NCI-H1436 treated with DMSO at 0.1 percent for 48 hours (cell line): ENCODE data around the gene MIA.
"Not testable (repeated sequence)": the region's sequence is repeated elsewhere in the genome, so short reads cannot be mapped to it uniquely, and the experiment has no call there.

Experiments
- DNase-seq: peaks from one replicate; lab custom pipeline; 2025; lab: John Stamatoyannopoulos, UW

MIA gene

DNA sequence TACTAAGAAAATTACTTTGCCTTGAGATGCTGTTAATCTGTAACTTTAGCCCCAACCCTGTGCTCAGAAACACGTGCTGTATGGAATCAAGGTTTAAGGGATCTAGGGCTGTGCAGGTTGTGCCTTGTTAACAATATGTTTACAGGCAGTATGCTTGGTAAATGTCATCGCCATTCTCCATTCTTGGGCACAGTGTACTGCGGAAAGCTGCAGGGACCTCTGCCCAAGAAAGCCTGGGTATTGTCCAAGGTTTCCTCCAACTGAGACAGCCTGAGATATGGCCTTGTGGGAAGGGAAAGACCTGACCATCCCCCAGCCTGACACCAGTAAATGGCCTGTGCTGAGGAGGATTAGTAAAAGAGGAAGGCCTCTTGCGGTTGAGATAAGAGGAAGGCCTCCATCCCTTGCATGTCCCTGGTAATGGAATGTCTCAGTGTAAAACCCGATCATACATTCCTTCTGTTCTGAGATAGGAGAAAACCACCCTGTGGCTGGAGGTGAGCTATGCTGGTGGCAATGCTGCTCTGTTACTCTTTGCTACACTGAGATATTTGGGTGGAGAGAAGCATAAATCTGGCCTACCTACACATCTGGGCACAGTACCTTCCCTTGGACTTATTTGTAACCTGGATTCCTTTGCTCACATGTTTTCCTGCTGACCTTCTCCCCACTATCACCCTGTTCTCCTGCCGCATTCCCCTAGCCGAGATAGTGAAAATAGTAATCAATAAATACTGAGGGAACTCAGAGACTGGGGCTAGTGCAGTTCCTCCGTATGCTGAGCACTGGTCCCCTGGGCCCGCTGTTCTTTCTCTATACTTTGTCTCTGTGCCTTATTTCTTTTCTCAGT is 47.6 kb downstream of the MIA start:
- not testable (repeated sequence) for DNase-seq

DNA sequence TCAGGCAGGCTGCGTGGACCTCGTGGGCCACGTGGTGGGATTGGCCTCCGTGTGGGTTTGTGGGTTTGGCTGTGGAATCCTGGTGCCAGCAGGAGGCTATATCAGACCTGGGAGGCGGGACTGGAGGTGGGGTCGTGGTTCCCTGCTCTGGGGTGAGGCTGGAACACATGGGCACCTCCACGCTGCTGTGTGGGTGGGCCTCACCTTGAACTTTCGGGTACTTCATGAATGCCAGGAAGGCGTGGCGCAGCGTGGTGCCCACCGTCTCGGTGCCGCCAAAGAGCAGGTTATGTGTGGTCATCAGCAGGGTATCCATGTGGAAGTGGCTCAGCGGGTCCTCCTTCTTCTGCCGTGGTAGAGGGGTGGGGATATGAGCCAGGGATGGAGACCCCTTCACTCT is 49.6 kb downstream of the MIA start:
- not testable (repeated sequence) for DNase-seq

DNA sequence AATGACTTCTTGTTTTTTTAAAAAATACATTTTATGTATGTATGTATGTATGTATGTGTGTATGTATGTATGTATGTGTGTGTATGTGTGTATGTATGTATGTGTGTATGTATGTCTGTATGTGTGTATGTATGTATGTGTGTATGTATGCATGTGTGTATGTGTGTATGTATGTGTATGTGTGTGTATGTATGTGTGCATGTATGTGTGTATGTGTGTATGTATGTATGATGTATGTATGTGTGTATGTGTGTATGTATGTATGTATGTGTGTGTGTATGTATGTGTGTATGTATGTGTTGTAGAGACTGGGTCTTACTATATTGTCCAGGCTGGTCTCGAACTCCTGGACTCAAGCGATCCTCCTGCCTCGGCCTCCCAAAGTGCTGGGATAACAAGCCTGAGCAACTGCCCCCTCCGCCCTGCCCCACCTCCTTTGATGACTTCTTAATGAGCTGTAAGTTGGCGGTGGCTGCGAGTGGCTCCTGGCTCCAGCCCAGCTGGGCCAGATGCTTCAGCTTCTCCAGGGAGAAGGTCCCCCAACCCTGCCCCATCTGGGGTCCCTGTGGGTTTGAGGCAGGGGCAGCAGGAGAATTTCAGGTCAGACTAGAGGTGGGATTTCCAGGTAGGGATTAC is 50.3 kb downstream of the MIA start:
- not testable (repeated sequence) for DNase-seq

DNA sequence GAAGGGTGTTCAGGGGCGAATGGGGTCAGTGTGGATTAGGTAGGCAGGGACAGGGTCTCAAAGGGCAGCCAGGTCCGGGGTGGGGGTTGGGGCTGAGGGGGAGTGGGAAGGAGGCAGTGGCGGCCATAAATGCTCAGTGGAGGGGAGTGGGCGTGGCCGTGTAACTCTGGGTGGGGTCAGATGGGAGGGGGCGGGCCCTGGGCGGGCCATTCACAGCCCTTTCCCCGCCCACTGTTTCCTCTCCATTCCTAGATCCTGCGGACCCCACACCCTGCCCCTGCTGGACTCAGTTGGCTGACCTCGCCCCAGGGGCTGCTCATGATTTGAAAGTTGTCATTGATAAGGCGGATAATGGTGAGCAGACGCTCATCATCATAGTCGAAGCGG is 51.0 kb downstream of the MIA start:
- DNase-seq, result not testable (repeated sequence)

DNA sequence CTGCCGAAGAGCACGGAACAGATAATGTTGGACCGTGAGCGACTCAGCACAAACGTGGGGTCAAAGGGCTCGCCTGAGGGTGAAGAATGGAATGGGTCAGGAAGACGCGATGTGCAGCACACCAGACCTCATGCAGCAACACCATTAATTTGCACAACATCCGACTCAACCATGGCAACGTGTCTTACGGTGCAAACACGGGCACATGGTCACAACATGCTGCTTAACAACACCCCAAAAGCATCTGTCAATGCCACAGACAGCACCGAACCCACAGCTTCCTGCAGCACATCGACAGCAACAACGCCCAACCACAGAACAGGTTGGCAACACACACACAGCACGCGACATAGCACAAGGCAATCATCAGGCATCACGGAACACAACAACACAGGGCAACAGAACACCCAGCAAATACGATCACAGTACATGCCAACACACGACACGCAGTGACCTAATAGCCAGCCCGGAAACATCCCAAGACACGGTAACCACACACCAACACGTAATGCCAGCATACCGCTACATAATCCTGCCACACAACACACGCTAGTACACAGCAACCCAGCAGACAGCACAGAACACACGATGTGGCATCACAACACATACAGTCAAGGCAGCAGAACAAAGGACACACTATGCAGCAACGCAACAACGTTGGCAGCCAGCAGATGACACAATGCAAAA is 51.5 kb downstream of the MIA start:
- DNase-seq, result not testable (repeated sequence)
